SKM-1 treated with dmso at 0.1 percent for 144 hours (cell line): ENCODE data around the gene ST14.
"Not testable (repeated sequence)": the region's sequence is repeated elsewhere in the genome, so short reads cannot be mapped to it uniquely, and the experiment has no call there.

Experiments
- DNase-seq: peaks from one replicate; lab custom pipeline; 2025; ENCODE audit not compliant: unreplicated experiment; lab: John Stamatoyannopoulos, UW

The ST14 gene

GRCh38 chr11:130220311-130221035 lies 60.9 kb downstream of the ST14 start:
- DNase-seq, result no peak

GRCh38 chr11:130223291-130223971 lies 63.8 kb downstream of the ST14 start:
- no peak for DNase-seq

DNA sequence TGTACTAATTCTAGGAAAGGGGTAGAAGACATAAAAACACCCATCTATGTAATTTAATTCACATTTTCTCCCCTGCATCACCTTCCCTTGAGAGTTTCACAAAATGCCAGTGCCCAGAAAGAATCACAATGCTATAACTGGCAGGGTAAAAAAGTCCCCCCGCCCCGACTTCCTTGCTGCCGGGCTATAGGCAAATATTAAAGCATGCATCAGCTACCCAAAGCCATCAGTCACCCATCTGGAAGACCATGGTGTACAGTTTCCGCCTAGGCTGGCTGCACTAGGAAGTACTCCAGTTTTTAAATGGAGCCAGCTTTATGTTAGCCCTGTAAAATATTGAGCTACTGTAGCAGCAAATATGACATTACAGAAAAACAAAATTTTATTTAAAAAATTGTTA lies 67.8 kb downstream of the ST14 start:
- DNase-seq, result no peak

GRCh38 chr11:130233486-130233885 lies 73.9 kb downstream of the ST14 start:
- DNase-seq, result not testable (repeated sequence)

GRCh38 chr11:130233888-130234287 lies 74.3 kb downstream of the ST14 start:
- DNase-seq, result not testable (repeated sequence)

DNA sequence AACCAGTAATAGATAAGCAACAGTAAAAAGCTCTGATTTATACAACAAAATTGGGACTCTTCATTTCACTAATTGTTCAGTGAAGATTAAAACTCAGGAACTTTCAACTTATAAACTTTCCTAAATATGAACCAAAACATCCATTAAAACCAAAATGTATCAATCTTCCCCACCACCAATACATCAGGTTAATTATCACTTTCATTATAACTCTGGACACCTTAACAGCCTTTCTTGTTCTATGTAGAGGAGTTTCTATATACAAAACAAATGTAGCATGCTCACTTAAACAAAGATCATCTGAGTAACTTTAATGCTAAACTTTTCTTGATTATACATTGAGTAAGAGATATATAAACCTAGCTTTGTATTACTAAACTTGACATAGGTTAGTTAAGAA lies 74.7 kb downstream of the ST14 start:
- no peak for DNase-seq

- no peak for DNase-seq
Measured at GRCh38 chr11:130237282-130238006, 77.9 kb downstream of the ST14 start.

DNA sequence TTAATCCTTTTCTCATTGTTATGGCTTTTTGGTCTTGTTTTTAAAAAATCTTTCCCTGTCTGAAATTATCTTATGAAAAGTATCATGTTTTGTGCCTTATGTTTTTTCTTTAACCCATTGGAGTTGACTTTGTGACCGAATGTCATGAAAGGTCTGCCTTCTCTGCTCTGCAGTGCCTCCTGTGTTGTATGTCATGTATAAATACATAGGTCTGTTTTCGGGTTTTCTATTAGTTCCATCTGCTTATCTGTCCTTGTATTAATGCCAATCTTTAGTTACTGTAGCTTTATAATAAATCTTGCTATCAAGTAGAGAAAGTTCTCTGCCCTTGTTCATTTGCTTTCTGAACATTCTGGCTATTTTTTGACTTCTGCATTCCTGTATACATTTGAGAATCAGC lies 82.1 kb downstream of the ST14 start:
- DNase-seq, result no peak

- DNase-seq, result no peak
Measured at GRCh38 chr11:130243816-130244215, 84.2 kb downstream of the ST14 start.

GRCh38 chr11:130244848-130245247 lies 85.3 kb downstream of the ST14 start:
- no peak for DNase-seq

- DNase-seq, result not testable (repeated sequence)
Measured at GRCh38 chr11:130245375-130245774, 85.8 kb downstream of the ST14 start.

DNA sequence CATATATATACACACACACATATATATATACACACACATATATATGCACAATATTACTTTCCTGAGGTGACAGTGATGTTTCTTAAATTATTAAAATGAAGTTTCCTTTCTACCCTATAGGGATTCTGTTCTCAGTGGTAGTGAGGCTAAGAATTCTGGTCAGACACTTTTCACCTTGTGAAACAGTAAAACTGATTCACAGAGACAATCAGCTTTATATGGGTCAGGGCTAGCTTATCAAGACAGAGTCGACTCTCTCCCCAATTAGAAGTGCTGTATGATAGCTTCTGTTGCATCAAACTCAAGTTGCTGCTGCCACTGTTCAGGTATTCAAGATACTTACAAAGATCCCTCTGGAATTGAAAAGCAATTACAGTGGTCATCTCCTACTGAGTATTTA lies 86.7 kb downstream of the ST14 start:
- no peak for DNase-seq

DNA sequence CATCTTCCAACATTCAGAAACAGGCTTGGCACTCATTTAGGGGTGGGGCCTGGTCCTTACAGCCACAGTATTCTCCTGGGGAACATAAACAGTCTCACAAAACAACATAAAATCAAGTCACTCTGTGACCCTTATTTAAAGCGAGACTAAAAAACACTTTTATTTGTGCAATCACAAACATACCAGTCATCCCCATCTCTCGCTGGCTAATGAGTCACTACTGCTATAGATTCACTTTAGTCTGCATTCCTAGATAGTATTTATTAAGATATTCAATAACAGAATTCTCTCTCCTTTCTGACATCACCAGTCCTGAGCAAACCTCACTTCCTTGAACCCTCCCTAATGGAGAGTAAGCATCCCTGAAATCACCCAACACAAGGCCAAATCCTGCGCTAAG lies 87.2 kb downstream of the ST14 start:
- DNase-seq, result no peak

- no peak for DNase-seq
Measured at GRCh38 chr11:130247319-130247718, 87.7 kb downstream of the ST14 start.

- no peak for DNase-seq
Measured at GRCh38 chr11:130249371-130249770, 89.8 kb downstream of the ST14 start.

- DNase-seq, result not testable (repeated sequence)
Measured at GRCh38 chr11:130249929-130250328, 90.3 kb downstream of the ST14 start.

GRCh38 chr11:130251763-130252162 lies 92.2 kb downstream of the ST14 start:
- not testable (repeated sequence) for DNase-seq
